Measurements from ENCODE around the gene SMARCA2.

The SMARCA2 gene

DNA sequence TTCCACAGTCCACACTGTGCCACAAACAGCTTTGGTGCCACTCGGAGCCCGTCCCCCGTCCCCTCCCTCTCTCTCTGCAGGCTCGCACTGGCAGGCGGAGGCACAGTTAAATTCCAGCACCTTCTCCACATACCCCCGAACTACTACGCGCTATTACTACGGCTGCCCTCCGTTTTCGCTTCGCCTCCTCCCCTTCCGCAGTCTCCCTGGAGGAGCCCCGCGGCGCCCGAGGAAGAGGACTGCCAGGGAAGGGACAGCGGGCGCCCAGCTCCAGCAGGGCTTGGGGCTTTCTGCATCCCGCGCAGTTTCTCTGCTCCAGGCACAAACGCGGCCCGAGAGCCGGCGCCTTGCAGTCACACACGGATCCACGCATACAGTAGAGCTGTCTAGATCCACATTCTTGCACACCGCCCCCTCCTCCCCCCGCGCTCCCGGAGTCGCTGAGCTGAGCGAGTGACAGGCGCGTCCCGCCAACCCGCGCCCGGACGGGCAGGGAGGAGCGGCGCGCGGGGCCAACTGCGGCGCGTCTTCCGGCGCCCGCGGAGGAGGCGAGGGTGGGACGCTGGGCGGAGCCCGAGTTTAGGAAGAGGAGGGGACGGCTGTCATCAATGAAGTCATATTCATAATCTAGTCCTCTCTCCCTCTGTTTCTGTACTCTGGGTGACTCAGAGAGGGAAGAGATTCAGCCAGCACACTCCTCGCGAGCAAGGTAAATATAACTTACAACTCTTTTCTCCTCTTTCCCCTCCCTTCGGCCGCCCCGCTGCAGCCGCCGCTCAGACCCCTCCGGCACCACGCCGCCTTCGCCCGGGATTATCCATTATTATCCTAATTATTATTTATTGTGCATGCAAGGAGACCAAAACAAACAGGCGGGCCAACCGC lies at the start of gene SMARCA2:
SMARCA2 (plus strand) TSS at position 652 of the 885 bp plus-strand sequence. CDS start 13,676 bp downstream, outside the sequence.
- peak; percentile 97 for DNase-seq

DNA sequence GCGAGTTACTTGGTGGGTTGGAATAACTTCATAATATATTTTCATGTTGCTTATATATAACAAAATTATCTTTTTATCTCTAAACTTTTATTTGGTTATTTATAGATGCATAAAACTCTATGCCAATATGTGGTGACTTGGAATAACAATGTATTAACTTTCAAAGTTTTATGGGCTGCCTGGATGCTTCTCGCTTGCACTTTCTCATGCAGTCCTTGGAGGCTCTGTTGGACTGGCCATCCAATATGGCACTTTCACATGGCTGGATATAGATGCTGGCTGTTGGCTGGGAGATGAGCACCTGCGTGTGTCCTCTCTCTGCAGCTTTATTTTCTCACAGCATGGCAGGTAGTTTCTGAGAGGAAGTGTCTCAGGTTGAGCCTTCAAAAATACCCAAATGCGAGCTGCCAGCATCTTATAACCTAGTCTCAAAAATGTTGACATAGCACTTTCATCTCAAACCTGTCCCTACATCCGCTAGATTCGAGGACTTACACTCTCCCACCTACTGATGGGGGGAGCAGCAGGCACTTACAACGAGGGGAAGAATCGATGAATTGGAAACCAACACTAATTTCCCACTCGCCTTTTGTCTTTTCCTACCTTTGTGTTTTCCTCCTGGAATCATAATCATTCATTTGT lies 48.3 kb upstream of the SMARCA2 start:
- DNase-seq = no peak

DNA sequence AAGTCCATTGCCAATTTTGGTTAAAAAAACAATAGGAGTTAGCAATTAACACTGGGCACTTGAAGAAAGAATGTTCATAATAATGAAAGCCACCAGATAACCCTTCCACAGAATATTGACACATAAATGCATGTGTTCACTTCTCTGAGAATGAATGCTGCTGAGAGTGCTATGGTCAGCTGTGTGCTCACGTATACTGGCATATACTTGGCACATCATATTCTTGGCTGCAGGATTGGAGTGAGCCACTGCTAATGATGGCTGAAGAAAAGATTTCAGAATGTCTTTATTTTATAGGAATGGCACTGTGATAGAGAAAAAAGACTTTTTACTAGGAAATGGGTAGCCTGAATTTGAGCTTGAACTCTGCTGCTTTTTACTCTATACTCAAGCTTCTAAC lies 46.0 kb upstream of the SMARCA2 start:
- no peak for DNase-seq

DNA sequence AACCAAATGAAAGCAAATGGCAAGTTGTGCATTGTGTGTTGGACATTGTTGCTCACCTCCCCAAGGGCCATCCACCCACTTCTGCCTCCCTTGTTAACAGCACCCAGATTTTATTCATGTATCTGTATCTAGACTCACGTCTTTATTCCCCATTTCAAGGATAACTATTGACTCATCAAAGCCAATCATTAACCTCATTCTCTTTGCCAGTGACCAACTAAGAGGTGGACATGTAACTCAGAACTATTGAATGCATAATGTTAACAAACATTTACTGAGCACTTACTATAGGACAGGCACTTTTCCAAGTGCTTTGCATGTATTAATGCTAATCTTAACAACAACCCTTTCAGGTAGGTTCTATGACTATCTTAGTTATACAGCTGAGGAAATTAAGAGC lies 45.2 kb upstream of the SMARCA2 start:
- no peak for DNase-seq

DNA sequence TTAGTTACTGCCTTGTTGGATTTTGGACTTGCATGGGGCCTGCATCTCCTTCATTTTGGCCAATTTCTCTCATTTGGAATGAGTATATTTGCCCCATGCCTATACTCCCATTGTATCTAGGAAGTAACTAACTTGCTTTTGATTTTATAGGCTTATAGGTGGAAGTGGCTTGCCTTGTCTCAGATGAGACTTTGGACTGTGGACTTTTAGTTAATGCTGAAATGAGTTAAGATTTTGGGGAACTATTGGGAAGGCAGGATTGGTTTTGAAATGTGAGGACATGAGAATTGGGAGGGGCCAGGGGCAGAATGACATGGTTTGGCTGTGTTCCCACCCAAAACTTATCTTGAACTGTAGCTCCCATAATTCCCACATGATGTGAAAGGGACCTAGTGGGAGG lies 42.5 kb upstream of the SMARCA2 start:
- no peak for DNase-seq

DNA sequence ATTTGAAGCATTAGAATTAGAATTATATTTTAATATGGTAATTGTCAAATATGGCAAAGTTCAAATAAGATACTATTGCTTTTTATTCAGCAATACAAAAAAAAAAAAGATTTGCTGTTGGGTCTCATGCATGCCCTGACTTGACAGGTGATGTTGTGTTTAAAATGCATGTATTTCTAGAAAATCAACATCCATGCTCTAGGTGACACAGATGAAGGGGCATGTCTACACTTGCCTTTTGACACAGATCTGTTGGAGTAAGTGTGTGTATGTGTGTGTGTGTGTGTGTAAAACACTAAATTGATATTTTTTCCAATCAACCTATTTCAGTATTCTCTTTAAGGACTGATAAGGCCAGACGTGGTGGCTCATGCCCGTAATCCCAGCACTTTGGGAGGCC lies 38.1 kb upstream of the SMARCA2 start:
- DNase-seq = no peak

DNA sequence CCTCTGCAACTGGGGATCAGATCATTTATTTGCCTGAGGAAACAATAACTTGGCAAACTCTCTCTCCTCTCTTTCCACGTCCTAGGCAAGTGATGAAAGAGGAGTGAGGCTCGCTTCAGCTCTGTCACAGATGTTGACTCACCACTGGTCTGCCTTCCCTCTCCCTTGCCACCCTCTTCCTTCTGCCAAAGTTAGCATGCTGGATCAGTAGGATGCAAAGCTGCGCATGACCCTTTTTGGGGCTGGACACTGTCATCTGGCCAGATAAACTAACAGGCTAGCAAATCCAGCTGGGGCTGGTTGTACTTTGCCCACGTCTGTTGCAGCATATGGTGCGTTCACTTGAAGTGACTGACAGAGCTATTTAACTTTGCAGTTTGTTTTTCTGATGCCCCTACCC lies 36.2 kb upstream of the SMARCA2 start:
- no peak for DNase-seq

DNA sequence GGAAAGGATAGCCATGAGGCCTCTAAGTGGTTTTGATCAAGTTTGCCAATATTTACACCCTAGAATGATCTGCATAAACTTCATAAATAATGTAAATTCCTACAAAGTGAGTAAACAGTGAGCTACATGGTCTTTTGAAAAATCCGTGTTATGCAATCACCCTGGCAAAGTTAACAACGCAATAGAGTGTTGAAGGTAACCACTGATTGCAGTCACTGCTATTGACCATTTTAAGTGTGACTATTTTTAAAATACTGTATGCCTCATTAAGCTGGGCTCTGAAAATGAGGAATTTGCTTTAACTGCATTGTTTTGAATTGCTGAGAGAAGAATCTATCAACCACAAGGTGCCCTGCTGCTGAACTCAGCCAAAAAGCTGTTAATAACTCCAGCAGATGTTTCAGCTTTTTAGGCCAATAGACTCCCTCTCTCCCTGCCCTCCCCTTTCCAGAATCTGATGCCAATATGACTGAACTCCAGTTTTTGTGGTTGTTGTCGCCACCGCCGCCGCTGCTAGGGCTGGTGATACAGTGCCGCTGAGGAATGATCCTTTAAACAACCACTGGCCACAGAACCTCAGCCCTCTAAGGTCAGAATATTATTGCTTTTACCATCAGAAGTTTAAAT lies 35.3 kb upstream of the SMARCA2 start:
- DNase-seq = no peak

DNA sequence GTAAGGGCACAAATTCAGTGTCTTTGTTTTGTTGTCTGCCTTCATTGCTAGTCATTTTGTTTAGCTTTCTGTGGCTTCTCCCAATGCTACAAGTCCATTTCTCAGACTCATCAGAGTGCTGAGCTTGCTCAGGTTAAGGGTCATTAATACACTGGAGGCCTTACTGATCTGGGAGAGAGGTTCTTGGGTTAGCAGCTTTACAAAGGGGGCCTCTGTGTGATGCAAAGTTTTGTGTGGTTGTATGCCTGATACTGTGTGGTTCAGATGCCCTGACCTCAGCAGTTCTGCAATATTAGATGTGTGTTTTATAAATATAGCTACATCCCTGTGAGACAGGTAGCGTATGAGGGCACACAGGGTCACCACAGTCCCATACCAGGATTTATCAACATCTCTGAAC lies 34.8 kb upstream of the SMARCA2 start:
- DNase-seq = no peak

DNA sequence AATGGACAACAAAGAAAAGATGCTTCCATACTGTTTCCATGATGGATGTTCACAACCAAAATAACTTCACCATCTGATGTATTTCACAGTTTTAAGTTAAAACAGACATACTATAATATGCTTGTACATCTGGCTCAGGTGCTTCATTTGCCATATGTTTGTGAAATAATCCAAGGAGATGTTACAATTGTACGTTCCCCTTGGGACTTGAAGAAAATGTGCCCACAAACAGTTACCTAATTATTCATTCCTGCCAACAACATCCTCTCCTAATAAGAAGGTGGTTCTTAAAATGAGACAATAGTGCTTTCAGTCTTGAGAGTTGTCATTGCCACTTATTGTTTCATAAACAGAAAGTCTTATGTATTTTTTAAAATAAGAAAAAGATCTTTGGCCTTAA lies 33.1 kb upstream of the SMARCA2 start:
- DNase-seq = no peak

DNA sequence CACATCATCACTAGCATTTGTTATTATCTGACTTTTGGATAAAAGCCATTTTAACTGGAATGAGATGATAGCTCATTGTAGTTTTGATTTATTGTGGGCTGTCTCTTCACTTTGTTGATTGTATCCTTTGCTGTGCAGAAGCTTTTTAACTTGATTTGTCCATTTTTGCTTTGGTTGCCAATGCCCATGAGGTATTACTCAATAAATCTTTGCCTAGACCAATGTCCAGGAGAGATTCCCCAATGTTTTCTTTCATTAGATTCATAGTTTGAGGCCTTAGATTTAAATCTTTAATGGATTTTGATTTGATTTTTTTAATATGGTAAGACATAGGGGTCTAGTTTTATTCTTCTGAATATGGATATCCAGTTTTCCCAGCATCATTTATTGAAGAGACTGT lies 28.8 kb upstream of the SMARCA2 start:
- DNase-seq = no peak

DNA sequence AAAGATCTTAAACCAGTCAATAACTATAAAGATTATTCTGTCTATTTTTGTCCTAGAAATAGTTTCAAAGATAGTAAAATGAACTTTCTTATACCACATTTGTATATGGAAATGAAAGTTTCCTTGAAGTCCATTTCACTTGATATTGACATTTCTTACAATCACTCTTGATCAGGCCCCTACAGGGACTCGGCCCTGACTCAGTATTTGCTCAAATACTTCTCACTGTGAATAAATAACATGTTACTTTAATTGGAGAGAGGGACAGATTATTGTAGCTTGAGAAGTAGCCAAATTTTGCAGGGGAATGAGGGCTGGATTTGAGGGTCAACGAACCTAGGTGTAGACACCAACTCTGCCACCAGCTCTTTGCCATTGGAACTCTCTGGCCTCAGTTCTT lies 25.6 kb upstream of the SMARCA2 start:
- DNase-seq = no peak

DNA sequence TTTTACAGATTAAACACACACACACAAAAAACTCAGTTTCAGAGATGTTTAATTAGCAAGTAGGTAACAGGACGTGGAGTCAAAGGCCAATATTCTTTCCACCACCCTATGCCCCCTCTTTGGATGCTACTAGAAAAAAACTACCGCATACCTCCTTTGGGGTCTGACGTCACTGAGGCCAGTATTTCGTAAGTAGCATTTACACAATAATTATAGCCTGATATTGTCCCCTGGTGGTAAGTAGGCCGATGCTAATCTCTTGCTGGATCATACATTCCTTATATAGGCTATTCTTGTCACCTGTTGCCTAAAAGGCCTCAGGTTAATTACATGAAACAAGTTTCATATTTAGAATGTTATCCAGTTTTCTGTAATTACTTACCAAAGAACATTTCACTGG lies 21.0 kb upstream of the SMARCA2 start:
- no peak for DNase-seq

DNA sequence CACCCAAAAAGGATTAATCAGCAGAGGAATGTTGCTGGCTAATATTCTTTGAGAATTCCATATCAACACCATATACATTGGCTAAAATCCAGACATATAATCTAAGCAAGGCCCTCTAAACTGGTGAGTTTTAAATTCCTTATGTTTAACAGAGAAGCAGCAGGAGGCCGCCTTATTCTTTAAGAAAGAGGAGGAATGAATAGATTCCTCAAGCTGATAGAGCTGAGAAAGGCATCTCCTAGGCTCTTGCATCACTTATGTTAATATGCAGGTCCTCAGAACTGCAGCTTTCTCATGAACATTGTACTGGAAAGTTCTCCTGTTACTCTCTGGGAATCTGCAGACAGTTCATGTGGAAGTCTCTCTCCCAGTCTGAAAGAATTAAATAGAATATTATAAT lies 20.1 kb upstream of the SMARCA2 start:
- DNase-seq = no peak

DNA sequence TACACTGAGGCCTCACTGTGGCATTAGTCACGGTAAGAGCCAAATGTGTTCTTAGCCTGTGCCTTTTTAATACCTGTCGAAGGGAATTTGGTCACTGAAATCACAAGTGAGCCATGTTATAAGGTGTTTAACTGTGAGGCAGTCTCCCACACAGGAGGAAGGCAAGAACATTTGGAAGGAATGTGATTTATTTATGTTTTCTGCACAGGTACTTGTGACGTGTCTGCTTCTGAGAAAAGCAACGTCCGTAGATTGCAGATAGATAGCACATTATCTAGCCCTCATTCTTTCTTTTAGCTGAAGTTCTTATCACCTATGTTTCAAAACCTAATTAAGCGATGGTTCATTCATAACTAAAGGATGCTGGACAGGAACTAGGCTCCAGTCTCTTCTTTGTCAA lies 19.0 kb upstream of the SMARCA2 start:
- DNase-seq = no peak

DNA sequence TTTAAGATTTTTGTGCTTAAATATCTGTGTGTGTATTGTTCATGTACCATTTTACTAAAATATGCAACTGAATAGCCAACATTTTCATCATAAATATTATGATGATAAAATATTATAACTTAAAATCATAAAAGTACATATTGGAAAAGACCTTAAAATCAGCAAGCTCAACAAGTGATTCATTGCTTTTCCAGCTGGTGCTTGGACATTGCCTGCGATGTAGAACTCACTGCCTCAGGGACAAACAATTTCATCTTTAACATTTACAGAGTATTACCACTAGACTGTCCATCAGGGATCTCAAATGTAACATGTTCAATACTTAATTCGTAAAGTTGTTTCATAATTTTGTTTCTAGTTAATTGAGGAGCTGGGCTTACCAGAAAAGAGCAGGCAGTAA lies 17.5 kb upstream of the SMARCA2 start:
- no peak for DNase-seq

DNA sequence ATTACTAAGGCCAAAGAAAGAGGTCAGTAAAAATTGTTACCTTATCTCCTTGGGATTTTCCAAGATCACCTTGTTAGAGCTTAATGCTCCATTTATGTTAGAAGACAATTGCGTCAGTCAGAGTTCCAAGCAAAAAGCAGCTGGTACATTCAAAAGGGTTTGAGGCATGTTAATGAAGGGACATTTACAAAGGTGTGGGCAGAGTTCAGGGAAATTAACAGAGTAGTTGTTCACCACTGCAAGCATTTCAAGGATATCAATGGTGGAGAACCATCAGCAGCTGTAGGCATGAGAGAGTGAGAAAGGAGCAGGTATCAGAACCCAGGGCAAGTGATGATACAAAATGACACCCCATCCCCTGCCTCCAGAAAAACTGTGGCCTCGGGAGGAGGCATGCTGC lies 17.0 kb upstream of the SMARCA2 start:
- DNase-seq = no peak

DNA sequence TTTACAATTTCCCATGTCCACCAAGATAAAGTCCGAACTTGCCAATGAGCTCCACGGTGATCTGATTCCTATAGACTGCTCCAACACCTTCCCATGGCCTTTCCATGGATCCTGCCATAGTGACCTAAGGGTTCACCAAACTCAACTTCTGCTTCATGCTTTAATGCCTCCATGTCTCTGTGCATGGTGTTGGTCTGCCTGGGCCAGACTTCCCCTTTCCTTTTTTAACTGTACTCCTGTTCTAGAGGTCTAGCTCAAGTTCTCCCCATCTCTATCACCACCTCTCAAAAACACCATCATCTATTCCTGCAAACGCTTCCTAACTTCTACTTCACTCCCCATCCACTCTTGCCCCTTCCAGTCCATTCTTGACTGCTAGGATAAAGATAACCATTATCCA lies 14.8 kb upstream of the SMARCA2 start:
- no peak for DNase-seq

DNA sequence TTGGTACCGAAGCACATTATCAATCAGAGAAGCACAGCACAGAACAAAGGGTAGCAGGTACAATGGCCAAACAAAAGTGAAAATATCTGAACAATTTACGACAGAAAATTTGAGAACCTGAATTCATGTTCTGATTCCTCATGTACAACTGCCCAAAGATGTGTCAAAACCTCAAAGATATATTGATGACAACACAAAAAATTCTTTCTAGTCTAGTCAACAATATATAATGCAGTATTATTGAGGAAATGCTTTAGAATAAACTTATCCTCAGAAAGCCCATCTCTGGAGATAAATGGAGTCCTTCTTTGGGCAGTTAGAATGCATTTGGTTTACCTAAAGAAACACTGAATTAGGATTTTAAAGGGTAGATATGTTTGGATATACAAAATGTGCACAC lies 6.8 kb upstream of the SMARCA2 start:
- no peak for DNase-seq

DNA sequence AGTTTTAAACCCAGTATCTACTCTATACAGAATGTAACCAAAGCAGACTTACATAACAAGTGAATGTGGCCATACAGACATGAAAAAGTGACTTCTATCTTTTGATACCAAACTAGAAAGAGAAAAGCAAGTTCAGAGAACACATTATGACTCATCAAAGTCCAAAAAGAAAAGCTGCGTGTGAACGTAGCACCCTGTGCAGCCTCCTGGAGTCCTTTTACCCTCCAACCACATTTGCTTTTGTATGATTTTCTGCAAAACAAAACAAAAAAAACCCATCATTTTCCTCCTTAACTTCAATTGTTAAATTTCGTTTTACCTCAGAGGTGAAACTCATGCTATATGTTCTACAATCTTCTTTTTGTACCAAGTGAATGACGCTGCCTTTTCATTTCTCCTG lies 2.8 kb upstream of the SMARCA2 start:
- DNase-seq = no peak

DNA sequence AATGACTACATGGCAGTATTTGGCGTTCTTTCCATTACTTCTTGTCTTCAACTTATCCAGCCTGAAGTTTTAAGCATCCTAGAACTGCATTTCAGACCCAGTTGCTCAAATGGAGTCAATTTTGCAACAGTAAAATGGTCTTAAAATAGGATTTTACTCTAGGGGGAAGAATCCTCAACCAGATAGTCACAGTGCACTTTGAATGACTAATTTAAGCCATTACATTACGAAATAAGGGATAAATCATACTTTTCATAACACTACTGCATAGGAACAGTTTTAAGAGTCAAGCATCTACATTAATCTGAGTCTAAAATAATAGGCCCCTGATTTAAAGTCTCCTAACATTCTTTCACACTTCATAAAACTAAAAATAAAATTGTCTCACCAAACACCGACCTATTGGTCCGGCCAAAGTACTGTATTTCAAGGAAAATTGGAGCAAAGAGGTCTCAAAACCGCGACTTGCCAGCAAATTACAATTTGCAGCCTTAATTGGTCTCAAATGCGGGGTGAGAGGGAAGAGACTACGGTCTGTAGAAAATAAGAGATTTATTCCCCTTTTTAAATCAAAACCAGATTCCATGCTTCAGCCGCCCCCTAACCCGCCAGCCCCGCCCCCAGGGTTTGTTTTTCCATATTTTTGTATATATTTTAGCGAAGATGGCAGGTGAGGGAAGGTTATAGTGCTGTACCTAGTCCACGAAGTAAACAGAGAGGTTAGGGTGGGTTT lies 1.2 kb upstream of the SMARCA2 start:
- no peak for DNase-seq

DNA sequence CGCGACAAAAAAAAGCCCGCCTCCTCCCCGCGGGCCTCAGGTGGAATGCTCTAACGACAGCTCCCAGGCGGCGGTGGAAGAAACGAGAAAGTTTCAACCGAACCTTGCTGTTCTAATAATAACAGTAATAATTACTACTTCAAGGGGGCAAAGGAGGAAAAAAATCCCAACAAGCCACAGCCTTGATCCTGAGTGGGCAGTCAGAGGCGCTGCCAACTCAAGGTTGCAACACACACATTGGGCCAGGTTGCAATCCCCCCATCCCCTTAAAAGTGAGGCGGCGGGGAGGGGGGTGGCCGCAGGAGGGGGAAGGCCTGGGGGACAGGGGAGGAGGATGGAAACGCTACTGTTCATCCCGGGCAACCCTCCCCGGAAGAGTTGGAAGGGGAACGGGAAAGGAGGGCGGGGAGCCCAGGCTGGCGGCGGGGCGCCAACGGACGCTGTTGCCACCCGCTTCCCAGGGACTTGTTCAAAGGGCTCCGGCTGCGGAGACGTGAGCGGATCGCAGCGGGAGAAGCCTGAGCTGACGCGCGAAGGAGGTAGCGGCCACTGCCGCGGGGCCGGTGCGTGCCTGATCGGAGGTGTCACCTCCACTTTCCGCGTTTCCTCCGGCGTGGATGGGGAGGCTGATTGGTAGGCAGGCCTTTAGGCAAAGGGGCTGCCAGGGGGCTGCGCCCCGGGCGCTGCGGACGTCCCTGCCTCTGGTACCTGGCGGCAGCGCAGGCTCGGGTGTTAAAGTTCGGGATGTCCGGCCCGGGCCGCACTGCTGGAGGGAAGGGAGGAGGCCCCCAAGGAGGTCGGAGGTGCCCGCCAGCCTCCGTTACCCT lies 647 bp downstream of the SMARCA2 start:
- peak; percentile 16 for DNase-seq

Measured in NCI-H226 (cell line).